ENCODE results near the gene PXDC1. TPM values are rescaled to one million over a fixed set of nuclear protein-coding genes. Genes with fewer than 3 reads are reported as not detected.

The PXDC1 gene
- total RNA-seq, 1 donor, result 144 TPM

GRCh38 chr6:3795836-3796718 lies 44.6 kb upstream of the PXDC1 start:
- DNase-seq (ENCODE audit: insufficient read length, low spot score, missing footprints), result no peak
- no peak overlapping the region for H2AFZ ChIP-seq (ENCODE audit: low read length)
- no peak overlapping the region for H3K27ac ChIP-seq (ENCODE audit: low read depth, low read length)
- no peaks in the 10 kb centered on the region for H3K79me2 ChIP-seq (ENCODE audit: insufficient read depth, low read length)
- TF ChIP-seq, protein P1, sequence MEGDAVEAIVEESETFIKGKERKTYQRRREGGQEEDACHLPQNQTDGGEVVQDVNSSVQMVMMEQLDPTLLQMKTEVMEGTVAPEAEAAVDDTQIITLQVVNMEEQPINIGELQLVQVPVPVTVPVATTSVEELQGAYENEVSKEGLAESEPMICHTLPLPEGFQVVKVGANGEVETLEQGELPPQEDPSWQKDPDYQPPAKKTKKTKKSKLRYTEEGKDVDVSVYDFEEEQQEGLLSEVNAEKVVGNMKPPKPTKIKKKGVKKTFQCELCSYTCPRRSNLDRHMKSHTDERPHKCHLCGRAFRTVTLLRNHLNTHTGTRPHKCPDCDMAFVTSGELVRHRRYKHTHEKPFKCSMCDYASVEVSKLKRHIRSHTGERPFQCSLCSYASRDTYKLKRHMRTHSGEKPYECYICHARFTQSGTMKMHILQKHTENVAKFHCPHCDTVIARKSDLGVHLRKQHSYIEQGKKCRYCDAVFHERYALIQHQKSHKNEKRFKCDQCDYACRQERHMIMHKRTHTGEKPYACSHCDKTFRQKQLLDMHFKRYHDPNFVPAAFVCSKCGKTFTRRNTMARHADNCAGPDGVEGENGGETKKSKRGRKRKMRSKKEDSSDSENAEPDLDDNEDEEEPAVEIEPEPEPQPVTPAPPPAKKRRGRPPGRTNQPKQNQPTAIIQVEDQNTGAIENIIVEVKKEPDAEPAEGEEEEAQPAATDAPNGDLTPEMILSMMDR (IDR thresholded peaks at IDR 0.05; ENCODE audit: extremely low read depth, low read depth, low read length), result no peak
- H3K9me3 ChIP-seq (ENCODE audit: low read depth, low read length), result no peaks in the 10 kb centered on the region
- no peaks in the 10 kb centered on the region for H3K36me3 ChIP-seq (ENCODE audit: insufficient read depth, low read length)
- no peaks in the 10 kb centered on the region for H3K27me3 ChIP-seq (ENCODE audit: insufficient read depth, low read length)
- peaks cover 26% of the 10 kb centered on the region for H3K4me1 ChIP-seq (ENCODE audit: insufficient read depth, low read length)
- H3K4me2 ChIP-seq (ENCODE audit: insufficient read depth, low read length), result no peak overlapping the region
- no peaks in the 10 kb centered on the region for H4K20me1 ChIP-seq (ENCODE audit: insufficient read depth, low read length)
- H3K4me3 ChIP-seq (ENCODE audit: insufficient read depth, low read length), result no peak overlapping the region

DNA sequence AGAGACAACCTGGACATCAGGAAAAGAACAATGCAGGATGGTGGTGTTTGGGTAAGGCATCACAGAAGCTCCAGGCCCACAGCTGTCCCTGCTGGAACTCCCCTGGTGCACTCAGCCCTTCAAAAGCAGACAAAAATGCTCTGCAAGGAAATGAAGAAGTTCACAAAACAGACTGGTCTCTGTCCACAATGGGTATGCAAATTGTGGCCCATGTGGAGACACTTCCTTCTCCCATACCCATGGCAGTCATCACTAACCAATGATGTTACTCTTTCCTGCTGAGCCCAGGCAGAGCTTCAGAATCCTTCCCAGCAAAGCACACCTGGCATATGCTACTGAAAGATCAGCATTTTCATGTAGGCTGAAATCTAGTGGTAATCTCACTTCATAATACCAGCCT lies 42.6 kb upstream of the PXDC1 start:
- H3K27me3 ChIP-seq (ENCODE audit: insufficient read depth, low read length), result no peaks in the 10 kb centered on the region
- no peak overlapping the region for H3K27ac ChIP-seq (ENCODE audit: low read depth, low read length)
- H2AFZ ChIP-seq (ENCODE audit: low read length), result no peak overlapping the region
- H4K20me1 ChIP-seq (ENCODE audit: insufficient read depth, low read length), result no peaks in the 10 kb centered on the region
- no peaks in the 10 kb centered on the region for H3K9me3 ChIP-seq (ENCODE audit: low read depth, low read length)
- H3K4me2 ChIP-seq (ENCODE audit: insufficient read depth, low read length), result no peak overlapping the region
- H3K79me2 ChIP-seq (ENCODE audit: insufficient read depth, low read length), result no peaks in the 10 kb centered on the region
- no peak overlapping the region for H3K4me3 ChIP-seq (ENCODE audit: insufficient read depth, low read length)
- TF ChIP-seq, protein P1 (IDR thresholded peaks at IDR 0.05; ENCODE audit: extremely low read depth, low read depth, low read length), result no peak
- no peak for DNase-seq (ENCODE audit: insufficient read length, low spot score, missing footprints)
- H3K36me3 ChIP-seq (ENCODE audit: insufficient read depth, low read length), result no peaks in the 10 kb centered on the region
- peaks cover 26% of the 10 kb centered on the region for H3K4me1 ChIP-seq (ENCODE audit: insufficient read depth, low read length)

GRCh38 chr6:3793545-3793944 lies 42.0 kb upstream of the PXDC1 start:
- Histone ChIP-seq H3K4me3 (ENCODE audit: insufficient read depth, low read length) (no peak overlapping the region), H2AFZ (ENCODE audit: low read length) (no peak overlapping the region), H3K4me2 (ENCODE audit: insufficient read depth, low read length) (no peak overlapping the region), H3K36me3 (ENCODE audit: insufficient read depth, low read length) (no peaks in the 10 kb centered on the region), H4K20me1 (ENCODE audit: insufficient read depth, low read length) (no peaks in the 10 kb centered on the region), H3K9me3 (ENCODE audit: low read depth, low read length) (no peaks in the 10 kb centered on the region), H3K4me1 (ENCODE audit: insufficient read depth, low read length) (peaks cover 25% of the 10 kb centered on the region), H3K79me2 (ENCODE audit: insufficient read depth, low read length) (no peaks in the 10 kb centered on the region), H3K27me3 (ENCODE audit: insufficient read depth, low read length) (no peaks in the 10 kb centered on the region), H3K27ac (ENCODE audit: low read depth, low read length) (no peak overlapping the region)
- no peak for DNase-seq (ENCODE audit: insufficient read length, low spot score, missing footprints)
- TF ChIP-seq, protein P1 (IDR thresholded peaks at IDR 0.05; ENCODE audit: extremely low read depth, low read depth, low read length), result no peak

- Histone ChIP-seq H3K79me2 (ENCODE audit: insufficient read depth, low read length) (no peaks in the 10 kb centered on the region), H3K27ac (ENCODE audit: low read depth, low read length) (no peak overlapping the region), H3K27me3 (ENCODE audit: insufficient read depth, low read length) (no peaks in the 10 kb centered on the region), H3K9me3 (ENCODE audit: low read depth, low read length) (no peaks in the 10 kb centered on the region), H3K4me3 (ENCODE audit: insufficient read depth, low read length) (no peak overlapping the region), H3K4me1 (ENCODE audit: insufficient read depth, low read length) (peaks cover 6% of the 10 kb centered on the region), H3K4me2 (ENCODE audit: insufficient read depth, low read length) (no peak overlapping the region), H3K36me3 (ENCODE audit: insufficient read depth, low read length) (no peaks in the 10 kb centered on the region), H4K20me1 (ENCODE audit: insufficient read depth, low read length) (no peaks in the 10 kb centered on the region), H2AFZ (ENCODE audit: low read length) (peak overlapping the region; percentile 7)
- TF ChIP-seq, protein P1 (IDR thresholded peaks at IDR 0.05; ENCODE audit: extremely low read depth, low read depth, low read length), result no peak
- no peak for DNase-seq (ENCODE audit: insufficient read length, low spot score, missing footprints)
Observed at GRCh38 chr6:3791526-3792203, 40.2 kb upstream of the PXDC1 start.
